Hypothalamus (tissue), 51 donors: ENCODE measurements around the gene ACAA1.
"Not testable (repeated sequence)": the region's sequence is repeated elsewhere in the genome, so short reads cannot be mapped to it uniquely, and the experiment has no call there.

ENCODE experiments used
- DNase-seq, 51 donors: peaks; one replicate each; lab custom pipeline; 2025; lab: John Stamatoyannopoulos, UW

The ACAA1 gene

DNA sequence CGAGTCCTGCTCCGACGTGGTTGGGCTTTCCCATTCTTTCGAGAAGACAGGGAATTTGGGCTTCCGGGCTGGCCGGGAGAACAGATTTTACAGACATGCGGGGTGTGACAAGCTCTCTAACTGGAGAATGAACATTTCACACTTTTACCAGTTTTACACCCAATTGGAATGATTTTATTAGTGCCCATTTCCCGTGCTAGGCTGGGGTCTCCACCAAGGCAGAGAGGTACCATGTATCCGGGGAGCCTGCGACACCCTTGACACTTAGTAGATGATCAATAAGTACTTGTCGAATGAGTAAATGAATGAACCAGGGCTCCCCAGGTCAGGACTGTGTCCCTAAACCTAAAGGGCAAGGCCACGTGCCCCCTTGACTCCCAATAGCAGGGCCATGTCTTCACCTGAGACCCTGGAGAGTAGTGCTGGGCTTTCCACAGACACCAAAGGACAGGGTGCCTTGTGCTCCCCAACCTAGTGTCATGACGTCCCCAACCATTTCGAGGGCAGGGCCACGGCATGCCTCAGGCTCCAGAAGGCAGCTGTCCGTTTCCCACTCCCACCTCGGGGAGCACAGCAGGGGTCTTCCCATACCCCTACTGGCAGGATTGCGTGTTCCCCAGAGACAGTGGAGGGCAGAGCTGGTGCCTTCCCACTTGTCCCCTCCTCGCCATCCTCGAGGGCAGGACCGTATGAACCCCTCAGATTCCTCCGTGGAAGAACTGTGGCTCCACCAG is 855 bp upstream of the ACAA1 start:
- peak in 4 of 51 donors; percentile 14 to 59 (median 38) for DNase-seq

DNA sequence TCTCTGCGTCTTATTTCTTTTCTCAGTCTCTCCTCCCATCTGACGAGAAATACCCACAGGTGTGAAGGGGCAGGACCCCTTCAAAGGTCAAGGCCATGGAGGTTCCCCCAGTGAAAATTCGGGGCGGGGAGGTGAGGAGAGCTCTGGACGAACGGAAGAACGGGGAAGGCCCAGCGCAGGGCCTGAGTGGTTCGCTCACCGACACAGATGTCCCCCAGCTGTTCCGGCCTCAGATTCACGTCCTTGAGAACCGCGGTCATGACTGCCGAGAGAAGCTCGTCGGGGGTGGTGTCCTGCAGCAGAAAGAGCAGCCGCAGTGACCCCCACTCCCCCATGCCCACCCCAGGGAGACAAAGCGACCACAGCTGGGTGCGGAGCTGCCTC is 542 bp downstream of the ACAA1 start:
- peak in 1 of 51 donors; percentile 32 for DNase-seq

DNA sequence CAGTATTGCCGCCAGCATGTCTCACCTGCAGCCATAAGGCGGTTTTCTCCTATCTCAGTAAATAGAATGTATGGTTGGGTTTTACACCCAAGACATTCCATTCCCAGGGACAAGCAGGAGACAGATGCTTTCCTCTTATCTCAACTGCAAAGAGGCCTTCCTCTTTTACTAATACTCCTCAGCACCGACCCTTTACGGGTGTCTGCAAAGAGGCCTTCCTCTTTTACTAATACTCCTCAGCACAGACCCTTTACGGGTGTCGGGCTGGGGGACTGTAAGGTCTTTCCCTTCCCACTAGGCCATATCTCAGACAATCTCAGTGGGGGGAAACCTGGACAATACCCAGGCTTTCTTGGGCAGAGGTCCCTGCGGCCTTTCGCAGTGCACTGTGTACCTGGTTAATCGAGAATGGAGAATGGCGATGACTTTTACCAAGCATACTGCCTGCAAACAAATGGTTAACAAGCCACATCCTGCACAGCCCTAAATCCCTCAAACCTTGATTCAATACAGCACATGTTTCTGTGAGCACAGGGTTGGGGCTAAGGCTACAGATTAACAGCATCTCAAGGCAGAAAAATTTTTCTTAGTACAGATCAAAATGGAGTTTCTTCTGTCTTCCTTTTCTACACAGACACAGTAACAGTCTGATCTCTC is 1.2 kb downstream of the ACAA1 start:
- DNase-seq: not testable (repeated sequence)

DNA sequence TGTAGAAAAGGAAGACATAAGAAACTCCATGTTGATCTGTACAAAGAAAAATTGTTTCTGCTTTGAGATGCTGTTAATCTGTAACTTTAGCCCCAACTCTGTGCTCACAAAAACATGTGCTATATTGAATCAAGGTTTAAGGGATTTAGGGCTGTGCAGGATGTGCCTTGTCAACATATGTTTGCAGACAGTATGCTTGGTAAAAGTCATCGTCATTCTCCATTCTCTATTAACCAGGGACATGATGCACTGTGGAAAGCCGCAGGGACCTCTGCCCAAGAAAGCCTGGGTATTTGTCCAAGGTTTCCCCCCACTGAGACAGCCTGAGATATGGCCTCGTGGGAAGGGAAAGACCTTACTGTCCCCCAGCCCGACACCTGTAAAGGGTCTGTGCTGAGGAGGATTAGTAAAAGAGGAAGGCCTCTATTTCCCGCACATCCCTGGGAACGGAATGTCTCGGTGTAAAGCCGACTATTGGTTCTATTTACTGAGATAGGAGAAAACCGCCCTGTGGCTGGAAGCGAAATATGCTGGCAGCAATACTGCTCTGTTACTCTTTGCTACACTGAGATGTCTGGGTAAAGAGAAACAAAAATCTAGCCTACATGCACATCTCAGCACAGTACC is 2.3 kb downstream of the ACAA1 start:
- not testable (repeated sequence) for DNase-seq

DNA sequence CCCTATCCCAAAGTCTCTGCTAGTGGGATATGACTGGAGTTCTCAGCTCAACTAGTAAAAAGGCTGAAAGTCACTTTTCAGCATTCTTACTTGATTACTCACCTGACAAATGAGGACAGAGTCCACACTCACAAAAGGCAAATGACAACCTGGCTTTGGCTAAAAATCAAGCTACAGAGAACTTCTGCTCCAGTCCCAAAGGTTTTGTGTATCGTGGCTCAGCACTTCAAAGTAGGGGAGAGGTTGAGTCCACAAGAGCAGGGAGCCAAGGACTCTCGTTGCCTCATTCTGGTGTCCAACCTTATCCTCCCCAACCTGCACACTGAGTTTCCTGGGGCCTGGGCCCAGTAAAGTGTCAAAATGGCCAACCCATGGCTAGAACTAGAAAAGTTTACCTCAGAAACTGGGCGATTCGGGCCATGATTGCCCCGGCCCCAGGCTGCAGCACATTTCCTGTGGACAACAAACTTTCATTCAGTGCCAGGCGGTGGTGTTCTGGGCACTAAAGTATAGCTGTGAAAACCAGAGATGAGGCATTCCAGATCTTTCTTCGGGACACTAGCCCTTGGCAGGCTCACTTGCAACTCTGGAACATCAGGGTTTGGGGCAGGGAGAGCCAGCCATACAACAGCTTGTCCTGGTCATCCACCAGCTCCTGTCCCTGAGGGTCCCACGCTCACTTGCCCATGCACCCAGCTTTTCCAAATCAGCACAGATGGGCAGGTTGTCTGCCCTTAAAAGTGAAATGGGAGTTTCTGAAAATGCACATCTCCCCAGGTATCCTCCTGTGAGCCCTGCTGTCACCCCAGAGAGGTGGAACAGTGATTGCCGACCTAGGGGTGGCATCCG is 3.1 kb downstream of the ACAA1 start:
- DNase-seq: no peak

DNA sequence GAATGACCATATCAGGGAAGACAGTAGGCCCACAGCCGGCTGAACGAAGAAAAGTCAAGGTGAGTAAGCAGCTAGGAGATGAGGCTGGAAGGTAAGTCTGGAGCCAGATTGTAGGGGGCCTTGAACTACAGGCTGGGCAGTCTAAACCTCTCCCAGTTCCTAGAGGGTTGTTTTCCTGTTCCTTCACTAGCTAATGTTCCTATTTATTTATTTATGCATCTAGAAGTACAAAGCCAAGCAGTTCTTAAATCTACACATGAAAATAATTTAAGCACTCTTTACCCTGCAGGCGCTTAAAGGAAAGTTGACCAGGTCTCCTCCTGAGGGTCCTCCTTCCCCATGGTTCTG is 3.7 kb downstream of the ACAA1 start:
- DNase-seq: no peak

DNA sequence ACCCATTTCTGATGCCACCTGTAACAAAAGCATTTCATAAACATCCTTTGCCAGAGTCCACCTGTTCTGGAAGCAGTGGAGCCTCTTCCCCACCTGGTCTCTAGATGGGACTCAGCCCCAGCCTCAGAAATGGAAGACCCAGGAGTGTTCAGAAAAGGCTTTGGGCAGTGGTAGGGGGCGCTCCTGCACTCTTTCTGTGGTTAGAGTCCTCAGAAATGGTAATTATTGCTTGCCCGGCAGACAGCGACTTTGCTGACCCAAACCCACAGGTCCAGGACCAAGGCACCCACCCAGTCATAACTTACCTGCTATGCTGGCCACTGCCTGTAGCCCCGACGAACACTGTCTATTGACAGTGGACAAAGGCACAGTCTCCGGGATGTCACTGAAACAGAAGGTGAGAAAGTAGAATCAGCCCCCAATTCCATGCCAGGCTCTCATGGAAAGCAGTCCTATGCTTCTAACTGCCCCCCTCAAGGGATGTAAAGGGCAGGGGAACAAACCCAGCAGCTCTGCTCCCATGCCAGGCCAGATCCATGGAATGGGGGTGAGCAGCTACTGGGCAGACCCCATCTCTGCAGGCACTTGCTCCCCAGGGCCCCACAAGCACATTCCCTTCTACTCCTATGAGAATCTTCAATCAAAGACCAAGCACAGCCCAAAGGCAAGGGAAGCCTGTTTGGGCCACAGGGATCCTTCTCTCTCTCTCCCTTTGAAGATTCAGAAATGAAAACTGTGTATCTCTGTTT is 5.1 kb downstream of the ACAA1 start:
- DNase-seq: peak in 2 of 51 donors; percentile 17 to 24

DNA sequence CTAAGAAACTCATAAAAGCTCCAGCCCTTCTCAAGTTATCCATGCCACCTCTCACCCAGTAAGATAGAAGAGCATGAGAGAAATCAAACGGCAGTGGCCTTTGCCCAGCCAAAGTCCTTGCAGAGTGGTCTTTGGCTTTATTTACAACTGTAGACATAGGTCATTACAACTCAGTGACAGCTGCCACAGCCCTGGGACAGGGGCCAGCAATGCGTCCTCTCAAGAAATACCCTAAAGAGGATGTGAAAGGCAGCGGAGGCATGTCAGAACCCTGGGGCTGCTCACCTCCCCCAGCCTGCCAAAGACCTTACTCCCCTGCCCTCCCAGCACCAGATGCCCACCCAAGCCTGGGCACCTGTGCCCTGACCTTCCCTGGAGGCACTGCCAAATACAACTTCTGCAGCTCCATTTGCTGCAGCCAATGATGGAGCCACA is 6.3 kb downstream of the ACAA1 start:
- DNase-seq: no peak

DNA sequence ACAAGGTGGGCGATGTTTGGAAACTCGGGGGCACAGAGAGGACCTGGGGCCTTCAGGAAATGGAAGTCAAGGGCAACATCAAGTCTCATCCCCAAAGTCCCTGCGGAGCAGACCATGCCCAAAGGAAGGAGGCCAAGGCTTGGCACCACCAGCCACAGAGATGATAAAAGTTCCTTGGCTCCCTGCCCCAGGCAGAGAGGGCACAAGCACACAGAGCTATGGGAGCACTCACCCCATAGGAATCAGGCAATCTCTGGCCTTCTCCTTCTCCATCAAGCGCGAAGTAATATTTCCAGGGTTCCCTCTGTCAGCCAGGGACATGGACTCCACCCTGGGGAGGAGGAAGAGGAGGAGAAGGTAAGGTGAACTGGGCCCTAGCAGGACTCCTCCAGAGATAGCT is 7.9 kb downstream of the ACAA1 start:
- DNase-seq: no peak

DNA sequence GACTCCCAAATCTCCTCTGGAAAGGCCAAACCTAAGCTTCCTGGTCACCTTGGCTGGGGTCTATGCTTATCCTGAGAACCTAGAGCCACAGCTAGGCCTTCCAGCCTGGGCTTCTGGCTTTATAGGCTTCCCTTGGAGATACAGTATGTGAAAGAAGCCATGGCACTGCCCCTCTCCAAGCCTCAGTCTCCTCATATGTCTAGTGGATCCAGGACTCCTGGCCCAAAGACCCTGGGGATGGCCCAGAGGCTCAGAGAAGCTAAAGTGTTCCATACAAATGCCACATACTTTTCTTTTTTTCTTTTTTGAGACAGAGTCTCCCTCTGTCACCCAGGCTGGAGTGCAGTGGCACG is 8.6 kb downstream of the ACAA1 start:
- DNase-seq: no peak

DNA sequence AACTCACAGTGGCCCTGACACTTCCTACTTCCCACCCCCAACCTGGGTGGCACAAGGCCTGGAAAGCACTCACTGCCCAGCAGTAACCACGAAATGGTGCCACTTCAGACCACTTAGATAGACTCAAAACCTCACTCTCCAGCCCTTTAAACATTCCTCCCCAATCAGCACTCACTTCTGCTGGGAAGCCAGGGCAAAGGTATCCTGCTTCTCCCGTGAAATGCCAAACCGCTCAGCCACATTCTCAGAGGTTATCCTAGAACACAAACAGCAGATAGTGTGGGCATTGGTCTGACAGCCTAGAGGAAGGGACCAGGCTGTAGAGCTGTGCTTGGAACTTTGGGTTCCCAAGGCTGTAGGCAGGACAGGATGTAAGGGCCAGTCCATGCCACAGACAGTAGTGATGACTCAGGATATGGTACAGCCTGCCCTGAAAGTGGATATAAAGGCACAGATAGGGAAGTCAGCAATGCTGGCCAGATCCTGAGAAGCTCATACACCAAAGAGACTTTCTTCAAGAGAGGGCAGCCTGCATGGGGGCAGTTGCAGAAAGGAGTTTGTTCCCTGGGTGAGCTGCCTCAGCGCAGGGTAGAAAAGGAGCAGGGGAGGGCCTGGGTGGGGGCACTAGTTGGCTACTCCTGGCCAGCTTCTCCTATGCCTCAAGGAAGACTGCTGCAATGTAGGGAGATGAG is 9.2 kb downstream of the ACAA1 start:
- no peak for DNase-seq

DNA sequence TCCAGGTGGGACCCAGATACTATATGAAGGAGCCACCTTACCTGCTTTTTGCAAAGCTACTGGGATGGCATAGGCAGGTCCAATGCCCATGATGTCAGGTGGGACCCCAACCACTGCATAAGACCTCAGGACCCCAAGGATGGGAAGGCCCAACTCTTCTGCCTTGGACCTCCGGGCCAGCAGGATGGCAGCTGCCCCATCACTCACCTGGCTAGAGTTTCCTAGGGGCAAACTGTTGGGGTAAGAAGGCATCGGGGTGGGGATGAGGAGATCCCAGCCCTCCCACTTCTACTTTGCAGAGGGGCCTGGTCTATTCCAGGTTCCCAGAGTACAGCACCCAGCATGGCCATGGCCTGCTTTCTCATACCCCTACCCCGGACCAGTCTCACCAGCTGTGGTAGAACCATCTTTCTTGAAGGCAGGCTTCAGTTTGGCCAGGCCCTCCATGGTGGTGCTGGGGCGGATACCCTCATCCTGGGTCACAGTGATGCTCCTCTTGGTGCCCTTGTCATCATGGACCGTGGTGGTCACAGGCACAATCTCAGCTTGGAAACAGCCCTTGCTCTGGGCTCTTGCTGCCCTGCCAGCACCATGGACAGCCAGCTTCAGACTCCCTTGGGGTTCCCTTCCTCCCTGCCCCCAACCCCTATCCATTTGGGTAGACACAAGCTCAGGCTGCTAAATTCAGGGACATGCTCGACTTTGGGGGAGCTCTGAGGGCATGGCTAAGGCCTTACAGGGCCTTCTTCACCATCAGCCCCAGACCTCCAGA is 10.6 kb downstream of the ACAA1 start:
- DNase-seq: no peak

DNA sequence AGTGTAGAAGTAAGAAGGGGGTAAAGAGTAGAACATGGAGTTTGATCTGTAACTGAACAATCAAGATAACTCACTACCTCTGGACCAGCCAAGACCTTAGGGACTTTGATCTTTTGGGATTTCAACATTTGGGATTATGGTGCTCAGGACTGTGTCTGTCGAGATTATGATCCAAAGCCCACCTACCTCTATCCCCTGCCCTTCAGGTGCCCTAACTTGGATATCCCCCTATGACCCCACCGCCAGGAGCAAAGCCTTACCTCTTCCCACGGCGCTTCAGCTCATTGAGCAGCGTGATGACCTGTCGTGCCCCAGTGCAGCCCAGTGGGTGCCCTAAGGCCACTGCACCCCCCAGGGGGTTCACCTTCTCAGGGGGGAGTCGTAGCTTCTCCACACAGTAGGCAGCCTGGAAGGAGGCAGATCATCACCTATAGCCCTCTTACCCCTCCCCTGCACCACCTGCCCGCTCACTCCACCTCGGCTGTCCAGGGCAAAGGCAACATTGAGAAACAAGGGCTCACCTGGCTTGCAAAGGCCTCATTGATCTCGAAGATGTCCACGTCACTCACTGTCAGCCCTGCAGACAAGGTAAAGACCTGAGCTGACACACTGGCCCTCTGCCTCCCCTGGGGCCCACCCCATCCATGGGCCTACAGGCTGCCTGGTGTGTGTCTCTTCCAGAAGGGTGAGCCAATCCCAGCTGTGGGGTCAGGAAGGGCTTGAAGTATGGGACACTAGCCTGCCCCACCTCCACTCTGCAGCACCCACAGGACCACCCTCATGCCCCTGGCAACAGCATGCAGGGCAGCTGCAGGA is 11.4 kb downstream of the ACAA1 start:
- no peak for DNase-seq

DNA sequence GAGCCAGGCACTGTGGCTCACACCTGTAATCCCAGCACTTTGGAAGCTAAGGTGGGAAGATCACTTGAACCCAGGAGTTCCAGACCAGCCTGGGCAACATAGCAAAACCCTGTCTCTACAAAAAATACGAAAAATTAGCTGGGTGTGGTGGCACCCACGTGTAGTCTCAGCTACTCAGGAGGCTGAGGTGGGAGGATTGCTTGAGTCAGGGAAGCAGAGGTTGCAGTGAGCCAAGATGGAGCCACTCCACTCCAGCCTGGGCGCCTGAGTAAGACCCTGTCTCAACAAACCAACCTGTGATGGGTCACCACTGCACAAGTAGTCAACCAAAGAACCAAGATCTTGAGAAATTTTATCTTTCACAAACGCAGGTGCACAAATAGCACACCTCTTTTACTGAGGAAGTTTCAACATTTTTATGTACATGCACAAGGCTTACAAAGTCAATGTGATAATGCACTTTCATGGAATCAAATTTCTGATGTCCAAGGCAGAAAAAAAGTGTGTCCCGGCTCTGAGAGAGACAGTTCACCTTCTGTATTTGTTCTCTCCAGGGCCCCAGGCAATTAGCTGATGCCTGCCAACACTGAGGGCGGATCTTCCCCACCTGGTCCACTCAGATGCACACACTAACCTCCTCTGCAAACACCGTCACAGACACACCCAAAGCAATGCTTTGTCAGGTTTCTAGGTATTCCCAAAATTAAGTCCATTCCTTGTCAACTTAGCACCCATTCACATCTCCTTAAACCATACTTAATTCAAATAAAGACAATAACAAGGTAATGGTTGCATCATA is 12.4 kb downstream of the ACAA1 start:
- no peak for DNase-seq

DNA sequence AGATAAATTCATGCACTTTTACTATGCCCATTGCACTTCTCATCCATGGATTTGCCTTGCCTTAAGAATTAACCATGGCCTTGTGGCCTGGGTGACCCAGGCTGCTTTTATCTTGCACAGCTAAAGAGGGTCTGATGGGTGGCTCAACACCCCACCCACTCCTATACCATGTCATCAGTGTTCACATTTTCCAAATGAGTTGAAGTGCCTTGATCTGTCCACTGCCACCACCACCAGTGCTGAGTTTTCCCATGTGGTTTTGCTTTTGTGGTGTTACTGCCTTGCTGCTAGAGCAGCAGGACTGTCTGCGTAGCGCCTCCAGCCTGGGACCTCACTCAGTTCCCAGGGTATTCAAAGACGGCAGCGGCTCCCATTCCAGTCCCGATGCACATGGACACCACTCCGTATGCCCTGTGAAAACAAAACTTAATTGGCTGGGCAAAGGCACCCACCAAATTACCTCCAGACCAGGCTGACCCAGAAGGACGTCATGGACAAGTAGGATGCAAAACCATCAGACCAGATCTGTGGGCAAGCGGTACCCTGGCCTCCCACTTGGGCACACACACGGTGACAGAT is 14.1 kb downstream of the ACAA1 start:
- DNase-seq: no peak

DNA sequence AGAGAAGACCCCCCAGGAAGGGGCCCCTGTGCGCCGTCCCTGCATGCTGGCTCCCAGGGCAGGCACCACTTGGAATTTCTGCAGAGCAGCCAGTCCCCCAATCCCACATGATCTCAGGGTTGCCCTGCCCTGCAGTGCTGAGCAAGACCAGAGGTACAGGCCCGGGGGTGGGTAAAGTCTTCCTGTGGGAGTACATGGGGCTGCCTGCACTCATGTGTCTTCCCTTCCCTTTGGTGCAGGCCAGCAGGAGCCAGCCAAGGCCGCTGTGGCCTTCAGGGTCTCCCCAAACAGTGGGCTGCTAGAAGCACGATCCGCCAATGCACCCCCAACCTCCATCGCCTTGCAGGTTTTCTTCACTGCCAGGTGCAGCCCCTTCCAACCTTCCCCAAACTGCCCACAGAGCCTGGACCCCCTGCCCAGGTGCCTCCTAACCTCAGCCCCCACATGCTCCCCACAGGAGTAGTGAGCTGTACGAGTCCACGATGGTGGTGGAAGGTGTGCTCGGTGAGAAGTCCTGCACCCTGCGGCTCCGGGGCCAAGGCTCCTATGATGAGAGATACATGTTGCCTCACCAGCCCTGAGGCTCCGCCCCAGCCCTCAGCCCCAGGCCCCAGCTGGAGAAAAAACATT is 15.0 kb downstream of the ACAA1 start:
- DNase-seq: no peak

DNA sequence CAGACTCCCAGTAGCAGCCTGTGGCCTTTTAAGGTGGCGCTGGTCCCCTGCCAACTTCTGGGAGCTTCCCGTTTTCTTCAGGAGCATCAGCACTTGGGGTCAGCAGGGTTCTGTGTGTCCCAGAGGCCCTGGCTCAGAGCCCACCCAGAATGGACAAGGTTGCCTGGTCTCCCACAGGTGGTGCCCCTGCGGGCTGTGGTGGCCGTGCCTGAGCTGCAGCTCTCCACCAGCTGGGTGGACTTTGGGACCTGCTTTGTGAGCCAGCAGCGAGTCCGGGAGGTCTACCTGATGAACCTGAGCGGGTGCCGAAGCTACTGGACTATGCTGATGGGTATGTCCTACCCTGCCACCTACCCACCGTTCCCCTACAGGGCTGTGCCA is 15.5 kb downstream of the ACAA1 start:
- DNase-seq: no peak
